Activated naive CD8-positive, alpha-beta T cell treated with anti-CD3 and anti-CD28 coated beads, Interleukin-2, amount 10 ng/mL, durations not matched to agents 7 days and 5 days (primary cell): ENCODE data around the gene DOCK11. TPM values are rescaled to one million over a fixed set of nuclear protein-coding genes. Genes with fewer than 3 reads are reported as not detected.

Source experiments
- ATAC-seq: fragments of 150-1000 bp; cut with Tn5 transposase; one replicate; pipeline ENCODE4 v1.10.0; 2021; ENCODE audit warnings: low read depth, moderate library complexity
- POLR2A ChIA-PET: fragments of 350-600 bp; sonication (Branson Sonifier 250); formaldehyde crosslinking; loops from one replicate; lab custom pipeline; 2021; ENCODE audit warnings: antibody characterized with exemption; lab: Charles Lee
- DNase-seq: peaks from one replicate; pipeline ENCODE4 v3.0.0; 2021
- H3K27ac Mint-ChIP-seq: one replicate; pipeline ENCODE4 v1.8.0; 2022; ENCODE audit warnings: mild to moderate bottlenecking, mixed read lengths
- H3K27me3 Mint-ChIP-seq: one replicate; pipeline ENCODE4 v1.8.0; 2022; ENCODE audit warnings: mild to moderate bottlenecking, moderate library complexity, mixed read lengths
- H3K36me3 Mint-ChIP-seq: one replicate; pipeline ENCODE4 v1.8.0; 2021; ENCODE audit warnings: mild to moderate bottlenecking, mixed read lengths
- H3K4me1 Mint-ChIP-seq: one replicate; pipeline ENCODE4 v1.8.0; 2021; ENCODE audit warnings: mixed read lengths
- H3K4me3 Mint-ChIP-seq: one replicate; pipeline ENCODE4 v1.8.0; 2022; ENCODE audit warnings: mild to moderate bottlenecking, moderate library complexity, mixed read lengths
- H3K9me3 Mint-ChIP-seq: one replicate; pipeline ENCODE4 v1.8.0; 2021; ENCODE audit warnings: mixed read lengths
- total RNA-seq, 2 experiments: library from RNA; stranded (reverse); gene quantifications; one replicate each; pipeline ENCODE4 v1.2.3, GENCODE V29; 2021

The DOCK11 gene
- total RNA-seq, 2 experiments from 2014 or later: 71.9 to 80.4 TPM

DNA sequence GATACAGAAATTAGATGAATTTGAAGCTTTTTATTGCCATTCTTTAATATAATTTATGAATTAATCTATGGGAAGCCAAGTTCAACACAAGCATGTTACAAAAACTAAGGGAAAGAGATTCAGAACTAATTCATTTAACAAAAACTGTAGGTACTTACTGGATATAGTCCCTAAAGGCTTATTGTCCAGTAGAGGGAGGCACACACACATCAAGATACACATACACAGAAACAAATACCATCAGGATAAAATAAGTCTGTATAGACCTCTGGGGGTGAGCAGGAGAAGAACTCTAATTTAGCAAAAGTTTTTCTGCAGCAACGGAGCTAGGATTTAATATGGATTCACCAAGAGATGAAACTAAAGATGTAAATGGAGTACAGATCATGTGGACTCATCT is 148.8 kb downstream of the DOCK11 start:
- Mint-ChIP-seq H3K27ac (no peak overlapping the region), H3K9me3 (no peaks in the 10 kb centered on the region), H3K27me3 (no peaks in the 10 kb centered on the region), H3K4me3 (no peak overlapping the region), H3K4me1 (no peaks in the 10 kb centered on the region), H3K36me3 (peaks cover 11% of the 10 kb centered on the region)
- DNase-seq (no peak), ATAC-seq (no peak)
- POLR2A ChIA-PET: no interaction called here

- Mint-ChIP-seq H3K36me3 (peaks cover 2% of the 10 kb centered on the region), H3K4me3 (no peak overlapping the region), H3K4me1 (no peaks in the 10 kb centered on the region), H3K27me3 (no peaks in the 10 kb centered on the region), H3K9me3 (no peaks in the 10 kb centered on the region), H3K27ac (no peak overlapping the region)
- POLR2A ChIA-PET: no interaction called here
- ATAC-seq (no peak), DNase-seq (no peak)
These were observed 157.1 kb downstream of the DOCK11 start for GRCh38 chrX:118652717-118653116.

GRCh38 chrX:118654331-118654730 is 158.7 kb downstream of the DOCK11 start:
- no peaks in the 10 kb centered on the region for H3K27me3 Mint-ChIP-seq
- H3K27ac Mint-ChIP-seq: no peak overlapping the region
- POLR2A ChIA-PET: no interaction called here
- H3K4me1 Mint-ChIP-seq: no peaks in the 10 kb centered on the region
- no peak overlapping the region for H3K4me3 Mint-ChIP-seq
- no peaks in the 10 kb centered on the region for H3K9me3 Mint-ChIP-seq
- H3K36me3 Mint-ChIP-seq: peaks cover 10% of the 10 kb centered on the region
- no peak for ATAC-seq
- DNase-seq: no peak

DNA sequence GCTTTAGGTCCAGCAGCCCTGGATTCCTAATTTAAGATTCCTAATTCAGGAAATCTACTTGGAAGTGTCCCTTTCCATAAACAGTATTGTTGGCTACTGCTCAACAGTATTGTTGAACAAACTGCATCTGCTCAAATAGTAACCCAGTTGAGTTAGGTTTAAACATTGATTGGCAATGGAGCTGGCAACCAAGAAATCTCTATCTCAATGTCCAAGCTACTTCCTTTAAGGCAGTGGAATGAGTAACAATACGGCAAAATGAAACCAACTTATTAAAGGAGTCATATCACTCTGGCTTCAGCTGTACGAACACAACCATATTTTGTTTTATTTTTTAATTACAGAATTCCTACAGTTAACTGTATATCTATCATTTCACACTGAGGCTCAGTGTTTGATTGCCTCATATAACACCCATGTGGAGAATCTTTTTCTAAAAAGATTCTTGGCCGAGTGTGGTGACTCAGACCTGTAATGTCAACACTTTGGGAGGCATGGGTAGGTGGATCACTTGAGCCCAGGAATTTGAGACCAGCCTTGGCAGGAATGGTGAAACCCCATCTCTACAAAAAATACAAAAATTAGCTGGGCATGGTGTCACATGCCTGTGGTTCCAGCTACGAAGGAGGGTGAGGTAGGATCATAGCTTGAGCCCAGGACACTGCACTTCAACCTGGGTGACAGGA is 160.1 kb downstream of the DOCK11 start:
- Mint-ChIP-seq H3K4me1 (no peaks in the 10 kb centered on the region), H3K36me3 (peaks cover 13% of the 10 kb centered on the region), H3K27me3 (no peaks in the 10 kb centered on the region), H3K9me3 (no peaks in the 10 kb centered on the region), H3K27ac (no peak overlapping the region), H3K4me3 (no peak overlapping the region)
- no peak for ATAC-seq
- no peak for DNase-seq
- POLR2A ChIA-PET: no interaction called here

- Mint-ChIP-seq H3K4me3 (no peak overlapping the region), H3K4me1 (no peaks in the 10 kb centered on the region), H3K27me3 (no peaks in the 10 kb centered on the region), H3K9me3 (no peaks in the 10 kb centered on the region), H3K27ac (no peak overlapping the region), H3K36me3 (peaks cover 21% of the 10 kb centered on the region)
- ATAC-seq (no peak), DNase-seq (no peak)
- POLR2A ChIA-PET: no interaction called here
These were observed 161.8 kb downstream of the DOCK11 start for GRCh38 chrX:118657413-118657812.

- Mint-ChIP-seq H3K27me3 (no peaks in the 10 kb centered on the region), H3K4me1 (no peaks in the 10 kb centered on the region), H3K36me3 (peaks cover 32% of the 10 kb centered on the region), H3K27ac (no peak overlapping the region), H3K9me3 (no peaks in the 10 kb centered on the region), H3K4me3 (no peak overlapping the region)
- DNase-seq: no peak
- POLR2A ChIA-PET: no interaction called here
- no peak for ATAC-seq
These were observed 164.5 kb downstream of the DOCK11 start for GRCh38 chrX:118660085-118660484.

- DNase-seq (no peak), ATAC-seq (no peak)
- no peak overlapping the region for H3K27ac Mint-ChIP-seq
- no peaks in the 10 kb centered on the region for H3K4me1 Mint-ChIP-seq
- no peaks in the 10 kb centered on the region for H3K9me3 Mint-ChIP-seq
- no peak overlapping the region for H3K4me3 Mint-ChIP-seq
- POLR2A ChIA-PET: no interaction called here
- peaks cover 30% of the 10 kb centered on the region for H3K36me3 Mint-ChIP-seq
- no peaks in the 10 kb centered on the region for H3K27me3 Mint-ChIP-seq
These were observed 169.6 kb downstream of the DOCK11 start for GRCh38 chrX:118665204-118665603.

GRCh38 chrX:118666521-118666920 is 170.9 kb downstream of the DOCK11 start:
- DNase-seq: no peak
- ATAC-seq: no peak
- no peaks in the 10 kb centered on the region for H3K4me1 Mint-ChIP-seq
- H3K27me3 Mint-ChIP-seq: no peaks in the 10 kb centered on the region
- no peaks in the 10 kb centered on the region for H3K9me3 Mint-ChIP-seq
- POLR2A ChIA-PET: no interaction called here
- no peak overlapping the region for H3K4me3 Mint-ChIP-seq
- H3K27ac Mint-ChIP-seq: no peak overlapping the region
- peaks cover 26% of the 10 kb centered on the region for H3K36me3 Mint-ChIP-seq

GRCh38 chrX:118669435-118669834 is 173.8 kb downstream of the DOCK11 start:
- Mint-ChIP-seq H3K27me3 (no peaks in the 10 kb centered on the region), H3K4me3 (no peak overlapping the region), H3K36me3 (peaks cover 22% of the 10 kb centered on the region), H3K9me3 (no peaks in the 10 kb centered on the region), H3K4me1 (no peaks in the 10 kb centered on the region), H3K27ac (no peak overlapping the region)
- ATAC-seq: no peak
- POLR2A ChIA-PET: no interaction called here
- no peak for DNase-seq

DNA sequence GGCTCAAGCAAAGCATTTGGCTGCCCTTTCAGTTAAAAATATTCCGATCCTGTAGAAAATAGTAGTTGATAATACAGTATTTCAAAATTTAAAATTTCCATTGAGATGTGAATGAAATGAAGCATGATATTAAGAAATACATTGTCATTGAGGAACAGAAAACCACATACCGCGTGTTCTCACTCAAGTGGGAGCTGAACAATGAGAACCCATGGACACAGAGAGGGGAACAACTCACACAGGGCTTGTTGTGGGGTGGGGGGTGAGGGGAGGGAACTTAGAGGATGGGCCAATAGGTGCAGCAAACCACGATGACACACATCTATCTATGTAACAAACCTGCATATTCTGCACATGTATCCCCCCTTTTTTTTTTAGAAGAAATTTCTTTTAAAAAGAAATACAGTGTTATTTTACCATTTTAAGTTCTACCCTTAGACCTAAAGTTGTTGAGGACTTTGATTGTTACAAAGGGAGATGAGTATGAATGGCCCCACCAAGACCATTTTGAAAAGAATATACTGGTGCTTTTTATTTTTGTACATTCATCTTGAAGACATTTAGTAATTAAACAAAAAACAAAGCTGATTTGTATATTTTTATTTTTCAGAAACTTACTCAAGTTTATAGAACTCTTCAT is 179.8 kb downstream of the DOCK11 start:
- Mint-ChIP-seq H3K4me1 (peaks cover 2% of the 10 kb centered on the region), H3K27ac (no peak overlapping the region), H3K9me3 (no peaks in the 10 kb centered on the region), H3K4me3 (no peak overlapping the region), H3K27me3 (no peaks in the 10 kb centered on the region), H3K36me3 (peaks cover 12% of the 10 kb centered on the region)
- POLR2A ChIA-PET: no interaction called here
- ATAC-seq (no peak), DNase-seq (no peak)

DNA sequence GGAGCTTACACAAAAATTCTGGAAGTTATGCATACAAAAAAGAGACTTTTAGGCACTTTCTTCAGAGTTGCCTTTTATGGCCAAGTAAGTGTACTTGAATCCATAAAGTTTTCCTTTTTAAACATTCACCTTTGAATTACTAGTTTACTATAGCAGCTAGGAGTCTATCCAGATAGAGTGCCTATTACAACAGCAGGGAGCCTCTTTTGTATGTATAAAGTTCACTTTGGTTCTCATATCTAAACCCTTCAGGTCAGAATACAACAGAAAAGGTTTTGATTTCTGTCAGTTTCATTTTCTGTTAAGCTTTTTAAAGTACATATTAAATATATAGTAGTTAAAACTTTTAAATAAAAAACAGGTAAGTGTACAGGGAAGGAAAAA is 180.3 kb downstream of the DOCK11 start:
- Mint-ChIP-seq H3K36me3 (peaks cover 12% of the 10 kb centered on the region), H3K9me3 (no peaks in the 10 kb centered on the region), H3K4me1 (peaks cover 2% of the 10 kb centered on the region), H3K4me3 (no peak overlapping the region), H3K27ac (no peak overlapping the region), H3K27me3 (no peaks in the 10 kb centered on the region)
- POLR2A ChIA-PET: no interaction called here
- ATAC-seq (no peak), DNase-seq (no peak)

DNA sequence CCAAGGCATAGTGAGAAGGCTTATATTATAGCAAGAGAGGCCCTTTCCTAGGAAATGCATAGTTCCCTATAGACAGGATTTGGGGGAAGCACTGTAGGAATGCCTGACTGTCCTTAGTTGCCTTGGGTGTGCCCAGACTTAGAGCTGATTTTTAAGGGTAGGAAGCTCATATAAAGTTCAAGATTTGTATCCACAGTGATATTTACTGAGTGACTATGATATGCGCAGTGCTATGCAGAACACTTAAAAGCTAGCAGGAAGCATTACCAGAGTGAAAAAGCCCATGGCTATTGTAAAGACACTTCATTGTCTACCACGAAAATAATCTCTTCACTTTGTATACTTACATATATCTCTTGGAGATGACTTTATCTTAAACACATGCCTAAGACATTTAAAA is 181.7 kb downstream of the DOCK11 start:
- POLR2A ChIA-PET: no interaction called here
- Mint-ChIP-seq H3K4me1 (peaks cover 2% of the 10 kb centered on the region), H3K27ac (no peak overlapping the region), H3K36me3 (peaks cover 9% of the 10 kb centered on the region), H3K4me3 (no peak overlapping the region), H3K27me3 (no peaks in the 10 kb centered on the region), H3K9me3 (no peaks in the 10 kb centered on the region)
- no peak for ATAC-seq
- no peak for DNase-seq

DNA sequence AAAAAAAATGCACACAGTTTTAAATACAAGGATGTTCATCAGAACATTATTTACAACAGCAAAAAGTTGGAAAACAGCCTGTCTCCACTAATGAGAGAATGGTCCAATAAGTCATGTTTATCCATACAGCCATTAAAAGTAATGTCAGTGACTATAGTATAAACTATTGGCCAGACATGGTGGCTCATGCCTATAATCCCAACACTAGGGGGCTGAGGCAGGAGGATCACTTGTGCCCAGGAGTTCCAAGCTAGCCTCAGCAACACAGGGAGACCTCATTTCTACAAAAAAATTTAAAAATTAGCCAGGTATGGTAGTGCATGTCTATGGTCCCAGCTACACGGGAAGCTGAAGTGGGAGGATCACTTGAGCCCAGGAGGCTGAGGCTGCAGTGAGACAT is 183.7 kb downstream of the DOCK11 start:
- Mint-ChIP-seq H3K4me3 (no peak overlapping the region), H3K27me3 (no peaks in the 10 kb centered on the region), H3K9me3 (no peaks in the 10 kb centered on the region), H3K4me1 (peaks cover 2% of the 10 kb centered on the region), H3K27ac (no peak overlapping the region), H3K36me3 (peaks cover 5% of the 10 kb centered on the region)
- ATAC-seq (no peak), DNase-seq (no peak)
- POLR2A ChIA-PET: no interaction called here

DNA sequence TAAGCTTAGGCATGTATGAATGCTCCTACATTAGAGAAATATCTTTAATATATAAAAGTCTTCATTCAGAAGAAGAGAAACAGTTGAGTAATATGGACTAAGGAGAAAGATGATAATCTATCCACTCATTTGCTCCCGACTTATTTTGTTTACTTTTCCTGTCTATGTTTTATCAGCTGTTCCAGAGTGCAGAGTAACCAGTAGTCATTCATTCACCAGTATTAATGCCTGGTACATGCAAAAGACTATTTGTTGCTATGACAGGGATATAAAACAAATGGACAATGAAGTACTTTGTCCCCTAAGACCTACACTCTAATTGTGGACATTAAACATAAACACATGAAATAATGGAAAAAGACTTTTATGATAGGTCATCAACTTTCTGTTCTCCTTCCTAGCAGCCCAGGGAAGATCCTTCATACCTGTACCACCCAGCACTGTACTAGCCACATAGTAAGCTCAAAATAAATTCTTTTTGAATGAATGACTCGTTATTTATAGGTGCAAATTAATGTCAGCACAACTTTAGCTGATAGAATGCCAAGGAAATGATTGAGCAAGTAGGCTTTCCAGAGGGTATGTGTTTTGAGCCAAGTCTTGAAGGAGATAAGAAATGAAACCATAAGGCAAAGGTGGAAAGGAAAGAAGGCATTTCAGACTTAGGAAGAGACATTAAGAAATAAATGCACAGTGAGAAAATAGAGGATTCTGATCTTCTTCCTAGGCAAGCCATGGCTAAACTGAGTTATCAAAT is 186.8 kb downstream of the DOCK11 start:
- Mint-ChIP-seq H3K4me1 (no peaks in the 10 kb centered on the region), H3K36me3 (peaks cover 13% of the 10 kb centered on the region), H3K27me3 (no peaks in the 10 kb centered on the region), H3K9me3 (no peaks in the 10 kb centered on the region), H3K27ac (no peak overlapping the region), H3K4me3 (no peak overlapping the region)
- ATAC-seq: no peak
- POLR2A ChIA-PET: no interaction called here
- no peak for DNase-seq
